HEK293 (cell line): ENCODE results near the gene ONECUT2.

Experiments used
- MYNN ChIP-seq: fragments of 450-650 bp; formaldehyde crosslinking; IDR thresholded peaks from 2 replicates; pipeline ENCODE4 v1.5.1; 2016; ENCODE audit warnings: missing biosample characterization, missing genetic modification characterization, borderline replicate concordance
- YY1 ChIP-seq: fragments of 450-650 bp; formaldehyde crosslinking; IDR thresholded peaks from 2 replicates; pipeline ENCODE4 v1.5.1; 2018; ENCODE audit warnings: missing biosample characterization, missing genetic modification characterization
- ZNF112 ChIP-seq: fragments of 450-650 bp; formaldehyde crosslinking; IDR thresholded peaks from 2 replicates; pipeline ENCODE4 v1.5.0; 2017; ENCODE audit warnings: missing biosample characterization, missing genetic modification characterization
- ZNF341 ChIP-seq: fragments of 450-650 bp; formaldehyde crosslinking; IDR thresholded peaks from 2 replicates; pipeline ENCODE4; 2016; ENCODE audit warnings: low read depth, missing biosample characterization, missing genetic modification characterization
- TF ChIP-seq, protein P1 (sequence below): fragments of 450-650 bp; formaldehyde crosslinking; IDR thresholded peaks from 2 replicates; pipeline ENCODE4 v1.5.1; 2016; ENCODE audit warnings: missing biosample characterization, missing genetic modification characterization

DNA sequence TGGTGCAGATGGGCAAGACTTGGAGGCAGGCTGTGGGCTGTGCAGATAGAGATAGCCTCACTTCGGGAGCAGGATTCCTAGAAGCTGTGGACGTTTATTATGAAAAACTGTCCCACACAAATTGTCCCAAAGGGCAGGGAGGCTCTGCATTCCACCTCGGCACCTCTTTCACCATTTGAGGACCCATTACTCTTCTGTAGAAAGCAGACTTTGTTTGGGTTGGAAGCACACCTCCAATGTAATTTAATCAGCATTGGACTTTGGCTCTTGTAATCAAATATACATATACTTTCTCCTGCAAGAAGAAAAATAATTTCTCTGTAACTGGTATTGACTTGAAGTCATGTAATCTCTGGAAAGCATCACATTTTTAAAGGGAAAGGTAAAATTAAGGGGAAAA is 8.5 kb downstream of the ONECUT2 start:
- TF ChIP-seq ZNF112 (tag by site-specific recombination) (no peak), MYNN (tag by site-specific recombination) (no peak), ZNF341 (tag by site-specific recombination) (no peak), YY1 (tag by site-specific recombination) (no peak)
- TF ChIP-seq, protein P1, sequence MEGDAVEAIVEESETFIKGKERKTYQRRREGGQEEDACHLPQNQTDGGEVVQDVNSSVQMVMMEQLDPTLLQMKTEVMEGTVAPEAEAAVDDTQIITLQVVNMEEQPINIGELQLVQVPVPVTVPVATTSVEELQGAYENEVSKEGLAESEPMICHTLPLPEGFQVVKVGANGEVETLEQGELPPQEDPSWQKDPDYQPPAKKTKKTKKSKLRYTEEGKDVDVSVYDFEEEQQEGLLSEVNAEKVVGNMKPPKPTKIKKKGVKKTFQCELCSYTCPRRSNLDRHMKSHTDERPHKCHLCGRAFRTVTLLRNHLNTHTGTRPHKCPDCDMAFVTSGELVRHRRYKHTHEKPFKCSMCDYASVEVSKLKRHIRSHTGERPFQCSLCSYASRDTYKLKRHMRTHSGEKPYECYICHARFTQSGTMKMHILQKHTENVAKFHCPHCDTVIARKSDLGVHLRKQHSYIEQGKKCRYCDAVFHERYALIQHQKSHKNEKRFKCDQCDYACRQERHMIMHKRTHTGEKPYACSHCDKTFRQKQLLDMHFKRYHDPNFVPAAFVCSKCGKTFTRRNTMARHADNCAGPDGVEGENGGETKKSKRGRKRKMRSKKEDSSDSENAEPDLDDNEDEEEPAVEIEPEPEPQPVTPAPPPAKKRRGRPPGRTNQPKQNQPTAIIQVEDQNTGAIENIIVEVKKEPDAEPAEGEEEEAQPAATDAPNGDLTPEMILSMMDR (tag by site-specific recombination) = no peak
